Peyer's patch (tissue), 4 donors: Measurements from ENCODE around the gene RXRA.

ENCODE experiments used
- CTCF ChIP-seq, 6 experiments: fragments of 450-650 bp in 4 of 6; fragments of 200-600 bp in 2 of 6; sonication (generic) in 1 of 6; IDR thresholded peaks; one replicate each; pipeline ENCODE4 v1.5.1; 2017 to 2019; ENCODE audit warnings: antibody characterized with exemption in 6 of 6, mild to moderate bottlenecking in 3 of 6, moderate library complexity in 1 of 6
- POLR2A ChIP-seq, 2 donors: fragments of 450-650 bp; IDR thresholded peaks; one replicate each; pipeline ENCODE4 v1.5.1; 2017; ENCODE audit warnings: antibody characterized with exemption in 2 of 2, mild to moderate bottlenecking in 2 of 2, moderate library complexity in 2 of 2

GRCh38 chr9:134278286-134278685 is 48.0 kb upstream of the RXRA start:
- no peak for TF ChIP-seq CTCF (IDR thresholded peaks at IDR 0.05)
- no peak for TF ChIP-seq POLR2A (IDR thresholded peaks at IDR 0.05)
